Breast epithelium (tissue), 3 donors: ENCODE data around the gene NACC2.

Source experiments
- CTCF ChIP-seq, 3 donors: fragments of 450-650 bp; IDR thresholded peaks; one replicate each; pipeline ENCODE4 v1.5.1; 2016 to 2017; ENCODE audit warnings: antibody characterized with exemption in 3 of 3, mild to moderate bottlenecking in 3 of 3, moderate library complexity in 3 of 3
- POLR2A ChIP-seq: fragments of 450-650 bp; IDR thresholded peaks from one replicate; pipeline ENCODE4 v1.6.1; 2016; ENCODE audit warnings: antibody characterized with exemption, mild to moderate bottlenecking, moderate library complexity

GRCh38 chr9:136012651-136013050, 82.4 kb downstream of the NACC2 start:
- TF ChIP-seq CTCF (IDR thresholded peaks at IDR 0.05): no peak
- TF ChIP-seq POLR2A: no peak
